NT2/D1 (cell line): ENCODE data around the gene SUGP2.

ENCODE experiments used
- SUZ12 ChIP-seq: IDR thresholded peaks from 2 replicates; pipeline ENCODE4 v1.6.1; 2011; ENCODE audit not compliant: insufficient read length, insufficient read depth; ENCODE audit errors: extremely low read depth
- YY1 ChIP-seq: IDR thresholded peaks from 2 replicates; pipeline ENCODE4 v1.6.1; 2011; ENCODE audit not compliant: insufficient read length, insufficient read depth
- ZNF274 ChIP-seq: IDR thresholded peaks from 2 replicates; pipeline ENCODE4 v1.6.1; 2011; ENCODE audit warnings: mild to moderate bottlenecking, low read depth, low read length

DNA sequence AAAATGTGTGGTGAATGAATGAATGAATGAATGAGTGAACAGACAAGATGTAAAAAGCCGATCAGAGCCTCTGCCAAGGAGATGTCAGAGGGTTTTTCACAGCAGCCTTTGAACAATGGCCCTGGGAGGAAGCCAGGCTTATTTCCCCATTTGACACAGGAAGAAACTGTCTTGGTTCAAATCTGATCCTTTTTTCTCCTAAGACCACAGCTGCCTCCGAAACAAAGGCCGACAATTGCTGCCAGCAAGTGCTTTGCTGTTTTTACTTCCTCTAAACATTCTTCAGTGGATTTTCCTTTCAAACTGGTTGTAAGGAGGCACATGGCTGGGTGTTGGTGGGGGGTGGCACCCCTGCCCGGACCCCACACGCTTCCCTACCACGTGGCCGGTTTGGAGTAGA, 48.1 kb downstream of the SUGP2 start:
- TF ChIP-seq YY1 (no peak), ZNF274 (no peak), SUZ12 (no peak)
